Panc1 (cell line): ENCODE measurements around the gene LRP1B.

ENCODE experiments used
- POLR2AphosphoS5 ChIP-seq: IDR thresholded peaks from 2 replicates; pipeline ENCODE4 v1.6.1; 2012; ENCODE audit warnings: mild to moderate bottlenecking, low read depth, low read length, moderate library complexity
- SIN3A ChIP-seq: IDR thresholded peaks from 2 replicates; pipeline ENCODE4 v1.6.1; 2012; ENCODE audit warnings: low read depth, mild to moderate bottlenecking, low read length, moderate library complexity, borderline replicate concordance; ENCODE audit not compliant: insufficient read depth
- TCF7L2 ChIP-seq: IDR thresholded peaks from 2 replicates; pipeline ENCODE4 v1.6.1; 2011; ENCODE audit warnings: mild to moderate bottlenecking, low read depth, low read length, inconsistent platforms
- TF ChIP-seq, protein P1 (sequence below): fragments of 450-650 bp; IDR thresholded peaks from 2 replicates; pipeline ENCODE4 v1.5.1; 2017; ENCODE audit warnings: mild to moderate bottlenecking
- TF ChIP-seq, protein P2 (sequence below), 2 experiments: IDR thresholded peaks; 2 replicates each; pipeline ENCODE4 v1.6.1; 2011 to 2012; ENCODE audit warnings: low read depth in 2 of 2, control low read depth in 1 of 2, low read length in 1 of 2, mild to moderate bottlenecking in 1 of 2, moderate library complexity in 1 of 2; ENCODE audit not compliant: insufficient read depth in 1 of 2

DNA sequence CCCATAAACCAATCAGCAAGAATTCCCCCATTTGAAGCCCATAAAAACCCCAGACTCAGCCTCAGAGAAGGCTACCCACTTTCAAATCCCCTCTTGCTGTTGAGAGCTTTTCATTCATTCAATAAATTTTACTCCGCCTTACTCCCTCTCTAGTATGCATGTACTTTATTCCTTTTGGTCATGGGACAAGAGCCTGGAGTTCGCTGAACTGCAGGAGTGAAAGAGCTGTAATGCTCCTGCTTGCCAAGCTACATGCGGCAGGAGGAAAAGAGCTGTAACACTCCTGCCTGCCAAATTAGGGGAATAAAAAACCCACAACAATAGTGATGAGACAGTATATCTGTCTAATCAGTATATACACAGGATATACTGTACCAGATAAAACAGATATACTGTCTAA is 1261.7 kb downstream of the LRP1B start:
- TF ChIP-seq, protein P1, sequence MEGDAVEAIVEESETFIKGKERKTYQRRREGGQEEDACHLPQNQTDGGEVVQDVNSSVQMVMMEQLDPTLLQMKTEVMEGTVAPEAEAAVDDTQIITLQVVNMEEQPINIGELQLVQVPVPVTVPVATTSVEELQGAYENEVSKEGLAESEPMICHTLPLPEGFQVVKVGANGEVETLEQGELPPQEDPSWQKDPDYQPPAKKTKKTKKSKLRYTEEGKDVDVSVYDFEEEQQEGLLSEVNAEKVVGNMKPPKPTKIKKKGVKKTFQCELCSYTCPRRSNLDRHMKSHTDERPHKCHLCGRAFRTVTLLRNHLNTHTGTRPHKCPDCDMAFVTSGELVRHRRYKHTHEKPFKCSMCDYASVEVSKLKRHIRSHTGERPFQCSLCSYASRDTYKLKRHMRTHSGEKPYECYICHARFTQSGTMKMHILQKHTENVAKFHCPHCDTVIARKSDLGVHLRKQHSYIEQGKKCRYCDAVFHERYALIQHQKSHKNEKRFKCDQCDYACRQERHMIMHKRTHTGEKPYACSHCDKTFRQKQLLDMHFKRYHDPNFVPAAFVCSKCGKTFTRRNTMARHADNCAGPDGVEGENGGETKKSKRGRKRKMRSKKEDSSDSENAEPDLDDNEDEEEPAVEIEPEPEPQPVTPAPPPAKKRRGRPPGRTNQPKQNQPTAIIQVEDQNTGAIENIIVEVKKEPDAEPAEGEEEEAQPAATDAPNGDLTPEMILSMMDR = no peak
- TF ChIP-seq SIN3A (no peak), TCF7L2 (no peak), POLR2AphosphoS5 (no peak)
- TF ChIP-seq, protein P2, sequence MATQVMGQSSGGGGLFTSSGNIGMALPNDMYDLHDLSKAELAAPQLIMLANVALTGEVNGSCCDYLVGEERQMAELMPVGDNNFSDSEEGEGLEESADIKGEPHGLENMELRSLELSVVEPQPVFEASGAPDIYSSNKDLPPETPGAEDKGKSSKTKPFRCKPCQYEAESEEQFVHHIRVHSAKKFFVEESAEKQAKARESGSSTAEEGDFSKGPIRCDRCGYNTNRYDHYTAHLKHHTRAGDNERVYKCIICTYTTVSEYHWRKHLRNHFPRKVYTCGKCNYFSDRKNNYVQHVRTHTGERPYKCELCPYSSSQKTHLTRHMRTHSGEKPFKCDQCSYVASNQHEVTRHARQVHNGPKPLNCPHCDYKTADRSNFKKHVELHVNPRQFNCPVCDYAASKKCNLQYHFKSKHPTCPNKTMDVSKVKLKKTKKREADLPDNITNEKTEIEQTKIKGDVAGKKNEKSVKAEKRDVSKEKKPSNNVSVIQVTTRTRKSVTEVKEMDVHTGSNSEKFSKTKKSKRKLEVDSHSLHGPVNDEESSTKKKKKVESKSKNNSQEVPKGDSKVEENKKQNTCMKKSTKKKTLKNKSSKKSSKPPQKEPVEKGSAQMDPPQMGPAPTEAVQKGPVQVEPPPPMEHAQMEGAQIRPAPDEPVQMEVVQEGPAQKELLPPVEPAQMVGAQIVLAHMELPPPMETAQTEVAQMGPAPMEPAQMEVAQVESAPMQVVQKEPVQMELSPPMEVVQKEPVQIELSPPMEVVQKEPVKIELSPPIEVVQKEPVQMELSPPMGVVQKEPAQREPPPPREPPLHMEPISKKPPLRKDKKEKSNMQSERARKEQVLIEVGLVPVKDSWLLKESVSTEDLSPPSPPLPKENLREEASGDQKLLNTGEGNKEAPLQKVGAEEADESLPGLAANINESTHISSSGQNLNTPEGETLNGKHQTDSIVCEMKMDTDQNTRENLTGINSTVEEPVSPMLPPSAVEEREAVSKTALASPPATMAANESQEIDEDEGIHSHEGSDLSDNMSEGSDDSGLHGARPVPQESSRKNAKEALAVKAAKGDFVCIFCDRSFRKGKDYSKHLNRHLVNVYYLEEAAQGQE (IDR thresholded peaks at IDR 0.05; ENCODE audit: insufficient read depth in 1 of 2, low read depth in 2 of 2, low read length in 1 of 2) = no peak
